HG02763 (cell line): ENCODE results near the gene DEFB116.
"Not testable (repeated sequence)": the region's sequence is repeated elsewhere in the genome, so short reads cannot be mapped to it uniquely, and the experiment has no call there.

ENCODE experiments used
- ATAC-seq: cut with Tn5 transposase; IDR thresholded peaks from one replicate; pipeline ENCODE4 v1.9.1; 2021; ENCODE audit warnings: mild to moderate bottlenecking, moderate library complexity; ENCODE audit not compliant: unreplicated experiment

DEFB116 gene, protein sequence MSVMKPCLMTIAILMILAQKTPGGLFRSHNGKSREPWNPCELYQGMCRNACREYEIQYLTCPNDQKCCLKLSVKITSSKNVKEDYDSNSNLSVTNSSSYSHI

DNA sequence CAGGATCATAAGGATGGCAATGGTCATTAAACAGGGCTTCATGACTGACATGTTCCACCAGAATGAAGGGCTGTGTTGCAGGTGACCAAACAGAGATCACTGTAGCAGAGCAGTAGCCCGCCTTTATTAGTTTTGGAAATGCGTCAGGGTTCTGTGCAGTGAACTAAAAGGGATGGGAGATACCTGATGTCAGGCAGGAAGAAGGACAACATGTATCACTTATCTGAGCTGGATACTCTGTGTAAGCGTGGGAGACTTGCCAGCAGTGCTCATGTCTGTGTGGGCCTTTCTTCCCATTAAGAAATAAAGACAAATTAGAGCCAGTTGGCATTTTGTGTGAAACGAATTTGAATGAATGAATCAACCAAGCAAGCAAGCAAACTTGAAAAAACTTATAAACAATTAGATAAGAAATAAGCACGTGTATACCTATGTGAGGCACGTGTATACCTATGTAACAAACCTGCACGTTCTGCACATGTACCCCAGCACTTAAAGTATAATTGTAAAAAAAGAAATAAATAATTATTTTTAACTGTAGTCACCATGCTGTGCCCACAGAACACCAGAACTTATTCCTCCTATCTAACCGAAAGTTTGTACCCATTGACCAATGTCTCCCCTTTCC lies at the start of gene DEFB116:
DEFB116 (minus strand) TSS at position 51 of the 628 bp plus-strand sequence; CDS start at position 51, 0 bp downstream.
- ATAC-seq, result no peak

DNA sequence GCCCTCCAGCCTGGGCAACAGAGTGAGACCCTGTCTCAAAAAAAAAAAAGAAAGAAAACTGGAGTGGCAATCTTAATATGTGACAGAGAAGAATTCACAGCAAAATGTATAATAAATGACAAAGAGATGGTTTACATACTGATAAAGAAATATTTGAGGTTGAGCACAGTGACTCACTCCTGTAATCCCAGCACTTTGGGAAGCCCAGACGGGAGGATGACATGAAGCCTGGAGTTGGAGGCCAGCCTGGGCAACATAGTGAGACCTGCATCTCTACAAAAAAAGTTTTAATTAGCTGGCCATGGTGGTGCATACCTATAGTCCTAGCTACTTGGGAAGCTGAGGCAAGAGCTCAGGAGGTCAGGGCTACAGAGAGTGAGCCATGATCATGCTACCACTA lies 47.6 kb upstream of the DEFB116 start:
- ATAC-seq, result no peak

DNA sequence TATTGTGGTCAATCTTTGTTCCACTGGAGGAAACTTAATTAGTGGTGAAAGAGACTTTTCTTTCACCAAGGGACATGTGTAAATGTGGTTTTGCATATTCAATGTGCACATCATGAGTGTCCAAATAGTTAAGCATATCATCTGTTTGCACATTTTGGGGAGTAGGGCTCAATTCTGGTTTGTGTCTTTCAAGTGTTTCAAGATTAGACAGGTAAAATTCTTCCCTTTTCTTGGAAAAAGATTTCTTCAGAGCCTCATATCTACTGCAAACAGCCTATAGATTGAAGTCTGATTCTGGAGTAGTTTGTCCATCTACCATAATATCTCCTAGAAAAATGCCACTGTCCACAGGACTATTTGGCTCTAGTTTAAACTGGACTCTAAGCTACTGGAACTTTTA lies 33.1 kb upstream of the DEFB116 start:
- ATAC-seq, result no peak

DNA sequence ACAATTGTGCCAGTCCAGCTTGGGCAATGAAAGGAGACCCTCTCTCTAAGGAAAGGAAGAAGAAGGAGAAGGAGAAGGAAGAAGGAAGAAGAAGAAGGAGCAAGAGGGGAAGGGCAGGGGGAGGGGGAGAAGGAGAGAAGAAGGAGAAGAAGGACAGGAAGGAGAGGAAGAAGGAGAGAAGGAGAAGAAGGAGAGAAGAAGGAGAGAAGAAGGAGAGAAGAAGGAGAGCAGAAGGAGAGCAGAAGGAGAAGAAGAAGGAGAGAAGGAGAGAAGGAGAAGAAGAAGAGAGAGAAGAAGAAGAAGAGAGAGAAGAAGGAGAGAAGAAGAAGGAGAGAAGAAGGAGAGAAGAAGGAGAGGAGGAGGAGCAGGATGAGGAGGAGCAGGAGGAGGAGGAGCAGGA lies 22.5 kb upstream of the DEFB116 start:
- ATAC-seq, result no peak

DNA sequence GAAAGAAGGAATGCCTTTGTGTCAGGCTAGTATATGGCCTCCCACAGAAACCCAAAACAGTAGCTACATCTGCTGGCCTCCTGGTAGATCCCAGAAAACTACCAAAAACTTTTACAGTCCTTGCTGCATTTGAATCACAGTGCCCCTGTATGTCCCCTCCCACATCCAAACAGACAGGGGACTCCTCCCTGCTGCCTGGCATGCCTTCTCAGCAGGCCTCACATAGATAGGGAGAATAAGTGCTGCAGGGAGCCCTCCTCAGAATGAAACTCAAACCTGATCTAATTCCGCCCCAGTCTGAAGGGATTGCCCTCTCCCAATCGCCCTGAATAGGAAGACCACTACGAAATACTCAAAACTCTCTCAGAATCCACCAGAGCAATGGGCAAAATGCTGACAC lies 14.1 kb upstream of the DEFB116 start:
- ATAC-seq, result no peak

DNA sequence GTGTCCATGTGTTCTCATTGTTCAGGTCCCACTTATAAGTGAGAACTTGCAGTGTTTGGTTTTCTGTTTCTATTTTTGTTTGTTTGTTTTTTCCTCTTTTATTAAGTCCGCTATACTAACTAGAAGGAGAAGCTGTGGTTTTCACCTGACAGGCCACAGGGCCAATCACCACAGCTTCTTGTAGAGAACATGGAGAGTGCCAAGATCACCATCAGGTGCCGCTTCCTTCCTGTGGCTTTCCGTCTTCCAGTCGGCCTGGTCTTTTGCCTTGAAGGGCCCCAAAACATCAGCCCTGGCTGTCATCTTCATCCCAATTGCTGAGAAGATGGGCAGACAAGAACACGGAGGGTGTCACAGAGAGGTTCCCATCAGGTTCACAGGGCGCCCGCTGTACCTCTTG lies 23.4 kb downstream of the DEFB116 start:
- ATAC-seq, result not testable (repeated sequence)

DNA sequence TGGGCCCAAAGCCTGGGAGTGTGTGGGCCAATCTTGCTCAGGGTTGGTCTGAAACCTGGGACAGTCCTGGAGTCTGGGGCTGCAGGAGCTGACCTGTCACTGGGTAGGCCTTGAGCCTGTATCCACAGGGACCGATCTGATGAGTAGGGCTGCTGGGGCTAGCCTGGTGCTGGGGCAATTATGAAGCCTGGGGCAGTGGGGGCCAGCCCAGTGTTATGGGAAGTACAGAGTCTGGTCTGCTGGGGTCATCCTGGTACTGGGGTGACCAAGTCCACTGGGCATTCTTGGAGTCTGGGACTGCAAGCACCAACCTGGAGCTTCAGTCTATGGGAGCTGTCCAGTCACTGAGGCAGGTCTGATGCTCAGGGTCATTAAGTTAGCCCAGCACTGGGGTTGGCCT lies 30.2 kb downstream of the DEFB116 start:
- no peak for ATAC-seq

DNA sequence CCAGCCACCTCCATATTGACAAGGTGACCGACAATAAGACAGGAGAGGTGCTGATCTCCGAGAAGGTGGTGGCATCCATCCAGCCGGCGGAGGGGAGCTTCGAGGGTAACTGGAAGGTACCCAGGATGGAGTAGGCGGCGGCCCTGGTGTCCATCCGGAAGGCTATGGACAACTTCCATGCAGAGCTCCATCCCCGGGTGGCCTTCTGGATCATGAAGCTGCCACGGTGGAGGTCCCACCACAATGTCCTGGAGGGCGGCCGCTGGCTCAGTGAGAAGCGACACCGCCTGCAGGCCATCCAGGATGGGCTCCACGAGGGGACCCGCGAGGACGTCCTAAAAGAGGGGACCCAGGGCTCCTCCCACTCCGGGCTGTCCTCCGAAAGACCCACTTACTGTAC lies 33.9 kb downstream of the DEFB116 start:
- ATAC-seq, result no peak

DNA sequence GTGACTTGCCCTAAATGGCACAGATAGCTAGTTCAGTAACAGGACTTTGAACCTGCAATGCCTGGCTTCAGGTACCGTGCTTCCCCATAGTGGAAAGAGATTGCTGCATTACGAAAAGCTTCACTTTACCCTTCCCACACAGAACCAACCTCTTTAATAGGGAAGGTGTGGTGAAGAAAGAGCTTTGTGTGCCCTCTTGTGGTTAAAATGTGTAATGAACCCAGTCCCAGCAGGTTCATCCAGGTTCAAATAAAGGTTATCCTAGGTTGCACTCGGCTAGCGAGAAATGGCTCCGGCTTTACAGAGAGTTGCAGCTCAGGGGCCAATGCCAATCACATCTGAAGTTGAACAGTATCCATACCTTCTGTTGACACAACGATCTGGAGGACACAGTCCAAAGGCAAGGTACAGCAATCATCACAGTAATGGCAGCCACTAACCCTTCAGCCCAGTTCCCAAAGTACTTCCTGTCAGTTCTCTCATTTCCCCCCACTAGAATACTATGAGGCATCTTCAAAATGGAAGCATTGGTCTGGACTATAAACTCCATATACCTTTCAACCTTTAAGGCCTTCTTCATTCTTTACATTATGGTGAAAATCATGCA lies 48.0 kb downstream of the DEFB116 start:
- no peak for ATAC-seq

DNA sequence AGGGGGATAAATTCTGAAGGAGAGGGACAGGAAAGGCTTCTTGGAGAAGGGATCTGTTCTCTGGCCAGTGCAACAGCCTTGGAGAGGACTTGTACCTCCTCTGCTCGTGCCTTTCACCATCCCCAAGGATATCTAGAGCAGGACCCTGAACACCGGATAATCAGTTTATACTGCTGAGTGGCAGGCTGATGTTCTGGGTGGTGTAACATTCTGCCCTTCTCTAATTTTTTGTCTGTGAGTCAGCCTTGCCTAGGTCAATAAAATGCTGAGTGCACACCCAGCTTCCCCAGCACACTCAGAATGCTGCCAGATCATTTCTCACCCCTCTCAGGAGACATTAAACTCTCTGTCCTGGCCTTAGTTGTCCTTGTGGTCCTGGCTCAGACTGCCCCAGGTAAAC lies 51.0 kb downstream of the DEFB116 start, which contains the start of gene DEFB115:
DEFB115 (plus strand) TSS at position 301 of the 400 bp plus-strand sequence; CDS start at position 301, 0 bp downstream.
- ATAC-seq, result no peak

DNA sequence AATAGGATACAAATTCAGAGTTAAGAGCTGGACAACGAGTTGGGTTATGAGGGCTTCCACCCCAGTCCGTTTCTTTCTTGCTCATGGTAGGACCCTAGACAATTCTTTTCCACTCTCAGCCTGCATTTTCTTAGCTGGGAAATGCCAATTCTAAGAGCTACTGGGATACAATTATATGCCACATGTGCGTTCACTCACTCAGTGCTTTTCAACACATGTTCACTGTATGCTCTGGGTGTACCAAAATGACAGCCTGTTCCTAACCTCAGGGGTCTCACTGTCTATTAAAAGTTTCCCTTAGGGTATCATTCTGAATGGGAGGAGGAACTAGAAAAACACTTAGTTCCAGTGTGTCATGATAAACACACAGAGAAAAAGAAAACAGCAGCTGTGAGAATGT lies 51.4 kb downstream of the DEFB116 start:
- ATAC-seq, result no peak
